GM12891 (cell line): ENCODE measurements around the gene CHRNA10.

Experiments
- POLR2A ChIP-seq: IDR thresholded peaks from 2 replicates; pipeline ENCODE4 v1.6.1; 2011; ENCODE audit warnings: low read depth, low read length, control low read depth
- POLR2AphosphoS5 ChIP-seq: IDR thresholded peaks from 2 replicates; pipeline ENCODE4 v1.6.1; 2011; ENCODE audit warnings: low read depth, low read length, control low read depth
- POU2F2 ChIP-seq: IDR thresholded peaks from 2 replicates; pipeline ENCODE4 v1.6.1; 2011; ENCODE audit warnings: low read depth, mild to moderate bottlenecking, control low read depth, low read length, moderate library complexity
- SPI1 ChIP-seq: IDR thresholded peaks from 2 replicates; pipeline ENCODE4 v1.6.1; 2011; ENCODE audit warnings: low read depth, low read length, control low read depth
- TAF1 ChIP-seq: IDR thresholded peaks from 2 replicates; pipeline ENCODE4 v1.6.1; 2011; ENCODE audit warnings: low read depth, low read length, control low read depth

DNA sequence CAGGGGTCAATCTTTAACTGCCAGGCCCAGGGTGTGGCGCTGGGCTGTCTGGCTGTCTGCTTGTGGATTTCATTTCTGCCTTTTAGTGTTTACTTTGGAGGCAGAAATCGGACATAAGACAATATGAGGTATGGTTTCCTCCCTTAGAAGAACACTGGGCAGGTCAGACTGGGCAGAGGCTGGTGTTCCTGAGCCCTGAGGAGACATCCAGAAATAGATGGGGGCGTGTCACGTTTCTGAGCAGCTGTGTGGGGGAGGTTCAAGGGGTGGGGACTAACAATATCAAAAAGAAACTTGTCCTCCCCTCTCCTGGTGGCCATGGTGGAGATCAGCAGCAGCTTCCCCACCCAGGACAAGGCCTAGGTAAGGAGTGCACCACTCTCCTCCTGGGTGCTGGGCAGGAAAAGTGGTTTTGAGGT, 26.4 kb downstream of the CHRNA10 start, which contains the start of gene ART1:
- TF ChIP-seq POLR2A (no peak), POLR2AphosphoS5 (no peak), TAF1 (no peak), SPI1 (no peak), POU2F2 (no peak)
